ENCODE data around the gene PLXDC2. TPM values are rescaled to one million over a fixed set of nuclear protein-coding genes. Genes with fewer than 3 reads are reported as not detected.
A peak's percentile ranks its signal among the peaks of the same experiment; 100 is the strongest.

The PLXDC2 gene
- total and polyA plus RNA-seq, 7 donors, result 1.8 to 44.6 (median 18.2) TPM

GRCh38 chr10:19936289-19936688, 120.1 kb downstream of the PLXDC2 start:
- Histone ChIP-seq H3K27ac (no peak overlapping the region), H3K4me3 (no peak overlapping the region), H3K4me1 (peaks cover 0 to 26% (median 18%) of the 10 kb centered on the region in 4 donors), H3K27me3 (no peaks in the 10 kb centered on the region), H3K9me3 (no peaks in the 10 kb centered on the region), H3K36me3 (no peaks in the 10 kb centered on the region)
- DNase-seq, result no peak
- intact Hi-C loops (cut with DNase I), result no loop called here
- WGBS, 2 donors, result 94 to 97% methylated on average over 2 of the region's 2 CpGs
- TF ChIP-seq EP300 (IDR thresholded peaks at IDR 0.05) (no peak), POLR2AphosphoS5 (IDR thresholded peaks at IDR 0.05) (no peak), CTCF (IDR thresholded peaks at IDR 0.05) (no peak), POLR2A (IDR thresholded peaks at IDR 0.05) (no peak)

DNA sequence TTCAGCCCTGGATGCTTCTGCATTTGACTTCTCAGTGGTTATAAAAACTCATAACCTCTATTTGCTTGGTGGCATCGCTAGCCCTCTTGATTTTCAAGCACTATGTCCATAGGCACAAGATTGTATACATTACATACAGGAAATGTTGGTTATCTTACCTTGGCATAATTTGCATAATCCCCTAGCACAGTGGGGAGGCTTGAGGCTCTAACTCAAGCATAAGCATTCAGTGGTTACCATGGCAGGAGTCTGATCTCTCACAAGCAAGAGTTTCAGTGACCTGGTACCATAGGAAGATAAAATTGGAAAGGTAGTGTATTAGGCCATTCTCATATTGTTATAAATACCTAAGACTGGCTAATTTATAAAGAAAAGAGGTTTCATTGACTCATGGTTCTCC, 121.8 kb downstream of the PLXDC2 start:
- intact Hi-C loops (cut with DNase I), result no loop called here
- DNase-seq, result no peak
- TF ChIP-seq CTCF (IDR thresholded peaks at IDR 0.05) (no peak), EP300 (IDR thresholded peaks at IDR 0.05) (no peak), POLR2A (IDR thresholded peaks at IDR 0.05) (no peak), POLR2AphosphoS5 (IDR thresholded peaks at IDR 0.05) (no peak)
- Histone ChIP-seq H3K4me1 (peaks cover 0 to 15% (median 9%) of the 10 kb centered on the region in 4 donors), H3K27ac (no peak overlapping the region), H3K36me3 (no peaks in the 10 kb centered on the region), H3K9me3 (no peaks in the 10 kb centered on the region), H3K4me3 (no peak overlapping the region), H3K27me3 (no peaks in the 10 kb centered on the region)
- WGBS, 2 donors, result 93 to 97% methylated on average over 1 of the region's 1 CpG

DNA sequence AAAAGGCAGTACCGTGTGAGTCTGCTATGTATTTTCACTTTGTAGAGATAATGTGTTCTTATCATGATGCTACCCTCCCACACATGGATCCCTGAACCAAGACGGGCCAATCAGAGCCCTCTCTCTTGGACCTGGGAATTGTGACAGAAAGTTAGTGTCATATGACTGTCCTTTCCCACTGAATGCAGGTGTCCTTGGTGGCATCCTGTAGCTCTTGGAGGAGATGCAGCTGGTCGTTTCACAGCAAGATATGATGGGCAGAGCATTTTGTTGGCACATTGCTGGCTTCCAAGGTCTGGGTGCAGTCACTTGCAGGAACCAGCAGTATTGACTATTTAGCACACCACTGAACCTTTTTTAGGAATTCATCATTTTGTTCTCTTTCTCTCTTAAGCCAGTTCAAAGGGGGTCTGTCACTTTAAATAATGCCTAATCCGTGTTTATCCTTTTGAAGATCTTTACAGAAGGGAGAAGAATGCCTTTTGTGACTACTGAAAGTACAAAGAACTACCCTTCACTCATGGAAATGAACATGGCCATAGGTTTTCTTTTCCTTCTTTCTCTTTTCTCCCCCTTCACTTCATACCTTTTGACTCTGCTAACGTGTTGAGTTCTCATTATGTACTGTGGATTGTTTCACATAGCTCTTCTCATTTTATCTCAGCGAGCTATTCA, 125.1 kb downstream of the PLXDC2 start:
- no peak overlapping the region for H3K4me3 ChIP-seq

DNA sequence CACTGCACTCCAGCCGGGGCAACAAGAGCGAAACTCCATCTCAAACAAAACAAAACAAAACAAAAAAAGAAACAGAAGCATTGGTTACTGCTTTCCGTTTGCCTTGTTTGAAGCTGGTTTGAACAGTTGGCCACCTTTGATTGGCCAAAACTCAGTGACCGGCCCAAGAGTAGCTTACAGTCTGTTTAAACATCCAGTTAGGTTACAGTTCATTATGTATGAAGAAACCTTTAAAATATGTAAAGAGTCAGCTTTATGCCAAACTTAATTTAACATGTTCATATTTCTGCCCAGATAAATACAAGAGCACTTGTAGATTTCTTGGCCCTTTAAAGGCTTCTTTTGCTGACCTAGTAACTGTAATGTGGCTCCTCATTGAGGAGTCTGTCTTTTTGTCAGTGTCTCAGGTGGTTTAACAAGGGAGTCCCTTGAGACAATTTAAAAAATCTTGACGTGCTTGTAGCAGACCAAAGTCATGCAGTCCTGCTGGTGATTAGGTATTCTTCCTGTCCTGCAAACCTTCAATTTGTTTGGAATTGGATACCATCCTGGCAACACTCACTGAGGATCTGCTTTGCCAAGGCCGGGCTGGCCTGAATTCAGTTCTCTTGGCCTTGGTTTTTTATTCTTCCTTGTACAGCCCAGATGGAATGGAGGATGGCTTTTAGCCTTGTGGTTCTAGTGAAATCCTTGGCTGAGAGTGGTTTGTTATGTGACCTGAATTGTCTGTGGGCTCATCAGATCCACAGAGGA, 128.9 kb downstream of the PLXDC2 start:
- H3K4me3 ChIP-seq, result no peak overlapping the region
- no peaks in the 10 kb centered on the region for H3K27me3 ChIP-seq
- no peaks in the 10 kb centered on the region for H3K9me3 ChIP-seq
- WGBS, 2 donors, result 85 to 91% methylated on average over 6 of the region's 6 CpGs
- H3K36me3 ChIP-seq, result no peaks in the 10 kb centered on the region
- H3K4me1 ChIP-seq, result peaks cover 0 to 40% (median 29%) of the 10 kb centered on the region in 4 donors
- H3K27ac ChIP-seq, result peak overlapping the region; percentile 50 to 70 (median 57)
- TF ChIP-seq POLR2AphosphoS5 (IDR thresholded peaks at IDR 0.05) (peak in 3 of 4 donors; percentile 6 to 59 (median 57)), CTCF (IDR thresholded peaks at IDR 0.05) (no peak)
- no peak for DNase-seq
- intact Hi-C loops (cut with DNase I), result no loop called here

More for the DNA sequence above, 125.1 kb downstream of the PLXDC2 start:
- WGBS, 2 donors, result 84 to 85% methylated on average over 6 of the region's 6 CpGs
- Histone ChIP-seq H3K27me3 (no peaks in the 10 kb centered on the region), H3K9me3 (no peaks in the 10 kb centered on the region), H3K36me3 (no peaks in the 10 kb centered on the region), H3K27ac (no peak overlapping the region), H3K4me1 (peaks cover 0 to 30% (median 25%) of the 10 kb centered on the region in 4 donors)
- DNase-seq, result no peak
- TF ChIP-seq CTCF (IDR thresholded peaks at IDR 0.05) (no peak), POLR2AphosphoS5 (IDR thresholded peaks at IDR 0.05) (no peak)
- intact Hi-C loops (cut with DNase I), result no loop called here
